GM19467 (cell line): Measurements from ENCODE around the gene MDH2.
"Not testable (repeated sequence)": the region's sequence is repeated elsewhere in the genome, so short reads cannot be mapped to it uniquely, and the experiment has no call there.

Source experiments
- ATAC-seq: cut with Tn5 transposase; IDR thresholded peaks from one replicate; pipeline ENCODE4 v1.9.1; 2021; ENCODE audit warnings: mild to moderate bottlenecking, moderate library complexity; ENCODE audit not compliant: unreplicated experiment

The MDH2 gene

DNA sequence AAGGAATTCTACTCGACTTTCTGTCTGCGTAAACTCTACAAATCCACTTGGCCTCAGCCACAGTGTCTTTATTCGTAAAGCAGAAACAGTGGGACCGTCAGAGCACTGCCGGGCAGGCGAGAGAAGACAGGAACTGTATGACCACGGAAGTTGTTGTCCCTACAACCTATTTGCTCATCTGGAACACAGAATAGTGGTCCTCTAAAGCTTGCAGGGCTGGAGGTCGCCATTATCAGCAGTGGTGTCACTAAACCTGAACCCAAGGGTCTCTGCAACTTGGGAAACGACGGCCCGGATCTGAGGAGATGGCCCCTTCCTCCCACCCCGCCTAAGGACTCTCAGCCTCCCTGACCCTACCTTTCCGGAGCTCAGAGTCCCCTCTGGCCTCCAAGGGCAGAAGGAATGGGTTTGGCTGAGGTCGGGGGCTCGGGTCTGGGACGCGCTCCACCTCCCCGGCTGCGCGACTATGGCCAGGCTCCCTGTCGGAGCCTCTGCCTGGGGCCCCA, 548 bp upstream of the MDH2 start:
- no peak for ATAC-seq

- ATAC-seq: no peak
Measured at GRCh38 chr7:76048668-76048988, 722 bp downstream of the MDH2 start.

- ATAC-seq: no peak
Measured at GRCh38 chr7:76049295-76049694, 1.4 kb downstream of the MDH2 start.

DNA sequence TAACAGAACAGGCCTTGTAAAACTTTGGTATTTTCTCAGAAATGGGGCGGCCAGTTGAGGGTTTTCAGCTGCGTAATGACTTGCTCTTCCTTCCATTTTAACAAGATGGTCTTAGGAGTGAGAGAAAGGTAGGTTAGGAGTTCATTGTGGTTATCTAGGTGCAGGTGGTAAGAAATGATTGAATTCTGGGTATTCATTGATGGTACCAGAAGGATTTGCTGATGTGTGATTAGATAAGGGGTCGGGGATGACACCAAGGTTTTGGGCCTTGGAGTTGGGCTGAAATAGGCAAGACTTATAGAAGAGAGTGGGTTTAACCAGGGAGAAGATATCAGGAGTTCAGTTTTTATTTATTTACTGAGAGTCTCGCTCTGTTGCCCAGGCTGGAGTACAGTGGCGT, 2.6 kb downstream of the MDH2 start:
- no peak for ATAC-seq

- ATAC-seq: no peak
Measured at GRCh38 chr7:76051840-76052239, 3.9 kb downstream of the MDH2 start.

DNA sequence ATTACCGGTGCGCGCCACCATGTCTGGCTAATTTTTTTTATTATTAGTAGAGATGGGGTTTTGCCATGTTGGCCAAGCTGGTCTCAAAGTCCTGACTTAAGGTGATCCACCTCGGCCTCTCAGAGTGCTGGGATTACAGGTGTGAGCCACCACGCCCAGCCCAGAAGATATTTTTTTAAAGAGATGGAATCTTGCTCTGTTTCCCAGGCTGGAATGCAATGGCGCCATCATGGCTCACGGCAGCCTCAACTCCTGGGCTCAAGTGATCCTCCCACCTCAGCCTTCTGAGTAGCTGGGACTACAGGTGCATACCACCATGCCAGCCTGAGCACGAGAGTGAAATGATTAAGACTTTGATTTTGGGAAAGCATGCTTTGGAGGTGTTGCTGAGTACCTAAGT, 4.8 kb downstream of the MDH2 start:
- not testable (repeated sequence) for ATAC-seq

GRCh38 chr7:76053461-76053860, 5.6 kb downstream of the MDH2 start:
- no peak for ATAC-seq

DNA sequence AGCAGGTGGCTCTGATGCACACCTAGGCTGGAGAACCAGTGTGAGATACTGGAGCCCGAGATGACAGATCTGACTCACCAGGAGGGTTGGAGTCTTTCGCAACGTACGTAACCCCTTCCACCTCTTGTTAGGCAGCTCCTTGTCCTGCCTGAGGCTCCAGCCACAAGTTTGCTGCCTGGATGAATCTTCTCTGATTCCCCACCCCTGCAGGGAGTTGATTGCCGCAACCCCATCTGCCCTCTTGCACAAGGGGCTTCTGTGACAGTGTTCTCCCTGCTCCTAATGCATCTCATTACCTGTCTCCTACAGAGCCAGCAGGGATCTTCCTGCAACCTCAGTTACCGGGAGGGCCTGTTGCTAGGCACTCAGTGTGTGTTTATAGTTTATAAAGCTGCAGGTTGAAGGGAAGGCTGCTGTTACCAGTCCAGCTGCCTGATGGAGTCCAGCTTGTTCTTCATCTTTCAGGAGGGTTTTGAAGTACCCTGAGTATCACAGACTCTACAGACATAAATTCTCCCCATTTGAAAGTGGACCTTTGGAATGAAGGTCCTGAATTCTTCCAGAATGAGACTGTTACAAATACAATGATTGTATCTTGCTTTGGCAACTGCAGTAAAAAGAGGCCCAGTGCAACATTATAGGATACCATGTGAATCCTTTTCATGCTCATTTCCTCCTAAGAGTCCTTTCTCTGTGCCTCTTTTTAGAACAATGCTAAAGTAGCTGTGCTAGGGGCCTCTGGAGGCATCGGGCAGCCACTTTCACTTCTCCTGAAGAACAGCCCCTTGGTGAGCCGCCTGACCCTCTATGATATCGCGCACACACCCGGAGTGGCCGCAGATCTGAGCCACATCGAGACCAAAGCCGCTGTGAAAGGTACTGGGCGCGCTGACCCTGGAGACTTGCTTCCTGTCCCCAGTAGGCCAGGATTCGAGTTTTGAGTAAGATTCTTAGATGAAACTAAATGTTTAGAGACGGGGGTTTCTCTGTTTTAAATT, 6.5 kb downstream of the MDH2 start:
- no peak for ATAC-seq

DNA sequence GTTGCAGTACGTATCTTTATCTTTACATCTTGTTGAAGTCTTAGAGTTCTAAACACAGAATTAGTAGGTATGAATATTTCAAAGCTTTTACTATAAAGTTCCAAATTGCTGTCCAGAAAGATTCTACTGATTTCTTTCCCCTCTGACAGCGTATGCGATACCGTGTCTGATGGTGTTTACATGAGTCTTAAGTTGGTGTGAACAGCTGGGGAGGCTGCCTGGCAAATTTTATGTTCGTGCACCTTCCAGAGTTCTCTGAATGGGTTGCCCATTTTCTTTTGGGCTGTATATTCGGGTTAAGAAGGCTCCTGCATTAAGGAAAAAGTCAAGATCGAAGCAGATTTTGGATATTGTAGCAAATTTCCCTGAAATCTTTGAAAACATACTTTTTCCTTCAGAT, 8.3 kb downstream of the MDH2 start:
- ATAC-seq: no peak

- ATAC-seq: no peak
Measured at GRCh38 chr7:76057103-76057812, 9.4 kb downstream of the MDH2 start.

- ATAC-seq: no peak
Measured at GRCh38 chr7:76057813-76058145, 9.9 kb downstream of the MDH2 start.

DNA sequence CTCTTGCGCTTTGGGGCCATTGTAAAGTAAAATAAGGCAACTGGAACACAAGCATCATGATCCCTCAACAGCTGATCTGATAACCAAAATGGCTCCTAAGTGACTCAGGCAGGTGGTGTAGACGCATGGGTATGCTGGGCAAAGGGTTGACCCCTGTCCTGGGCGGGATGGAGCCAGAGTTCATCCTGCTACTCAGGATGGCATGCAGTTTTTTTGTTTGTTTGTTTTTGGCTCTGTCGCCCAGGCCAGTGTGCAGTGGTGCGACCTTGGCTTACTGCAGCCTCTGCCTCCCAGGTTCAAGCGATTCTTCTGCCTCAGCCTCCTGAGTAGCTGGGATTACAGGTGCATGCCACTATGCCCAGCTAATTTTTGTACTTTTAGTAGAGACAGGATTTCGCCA, 10.8 kb downstream of the MDH2 start:
- not testable (repeated sequence) for ATAC-seq

- ATAC-seq: no peak
Measured at GRCh38 chr7:76060842-76061241, 12.9 kb downstream of the MDH2 start.

GRCh38 chr7:76062254-76062653, 14.3 kb downstream of the MDH2 start:
- no peak for ATAC-seq

DNA sequence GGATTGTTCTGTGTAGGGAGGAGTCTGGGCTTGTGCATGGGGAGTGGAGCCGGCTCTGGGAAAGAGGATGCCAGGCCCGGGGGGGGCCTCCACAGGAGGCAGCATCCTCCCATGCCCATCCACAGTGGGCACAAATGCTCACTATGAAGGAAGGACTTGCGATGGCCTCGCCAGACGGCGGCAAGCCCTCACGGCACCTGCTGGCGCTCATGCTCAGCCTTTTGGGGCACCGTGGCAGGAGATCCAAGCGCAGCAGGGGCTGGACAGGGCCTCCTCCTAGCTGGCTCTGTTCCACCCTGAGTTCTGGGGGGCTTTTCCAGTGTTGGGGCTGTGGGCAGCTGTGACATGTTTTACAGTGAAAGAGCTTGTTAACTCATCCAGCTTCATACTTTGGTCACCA, 15.2 kb downstream of the MDH2 start:
- ATAC-seq: no peak

- ATAC-seq: no peak
Measured at GRCh38 chr7:76063525-76063924, 15.6 kb downstream of the MDH2 start.

DNA sequence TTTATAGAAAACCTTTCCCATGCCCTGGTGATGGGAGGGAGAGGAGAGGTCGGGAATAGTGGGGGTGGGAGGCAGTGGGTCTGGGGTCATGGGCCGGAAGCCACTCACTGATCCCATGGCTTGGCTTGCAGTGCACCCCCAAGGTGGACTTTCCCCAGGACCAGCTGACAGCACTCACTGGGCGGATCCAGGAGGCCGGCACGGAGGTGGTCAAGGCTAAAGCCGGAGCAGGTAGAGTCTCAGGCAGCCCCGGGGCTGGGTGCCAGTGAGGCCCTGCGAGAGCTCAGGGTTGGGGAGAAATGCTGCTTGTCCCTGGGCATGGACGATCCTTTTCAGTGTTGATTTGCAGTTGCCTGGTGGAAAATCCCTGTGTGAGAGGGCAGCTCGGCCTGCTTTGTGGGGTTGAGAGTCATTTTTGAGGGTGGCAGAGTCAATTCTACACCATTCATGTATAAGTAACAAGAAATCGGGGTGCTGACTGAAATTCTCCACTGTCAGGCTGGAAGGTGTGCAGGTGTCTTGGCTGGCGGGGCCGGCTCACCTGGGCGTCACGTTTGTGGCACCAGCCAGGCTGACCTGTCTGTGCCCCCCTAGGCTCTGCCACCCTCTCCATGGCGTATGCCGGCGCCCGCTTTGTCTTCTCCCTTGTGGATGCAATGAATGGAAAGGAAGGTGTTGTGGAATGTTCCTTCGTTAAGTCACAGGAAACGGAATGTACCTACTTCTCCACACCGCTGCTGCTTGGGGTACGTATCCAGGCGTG, 16.5 kb downstream of the MDH2 start:
- ATAC-seq: no peak

DNA sequence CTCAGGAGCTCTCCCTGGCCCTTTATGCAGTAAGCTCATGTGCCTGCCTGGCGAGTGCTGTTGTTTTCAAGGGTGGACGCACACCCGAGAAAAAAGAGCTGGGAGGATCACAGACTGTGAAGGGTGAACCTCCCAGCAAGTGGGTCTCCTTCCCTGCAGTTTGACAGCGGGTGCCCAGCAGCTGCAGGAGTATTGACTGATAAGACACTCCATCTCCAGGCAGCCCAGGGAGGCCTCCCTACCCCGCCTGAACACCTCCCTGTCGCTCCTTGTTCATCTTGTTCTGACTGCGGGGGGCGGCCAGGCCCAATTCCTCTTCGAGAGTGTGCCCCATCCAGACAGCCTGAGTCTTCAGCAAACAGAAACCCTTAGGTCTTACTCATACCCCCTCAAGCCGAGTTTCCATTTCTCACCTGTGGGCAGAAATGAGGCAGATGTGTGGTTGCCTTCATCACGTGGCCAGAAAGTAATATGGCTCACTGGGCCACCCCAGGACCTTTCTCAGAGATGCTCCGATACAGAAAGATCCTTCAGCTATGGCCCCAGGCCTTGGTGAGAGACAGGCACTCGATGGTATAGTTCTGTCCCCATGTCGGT, 17.2 kb downstream of the MDH2 start:
- no peak for ATAC-seq

DNA sequence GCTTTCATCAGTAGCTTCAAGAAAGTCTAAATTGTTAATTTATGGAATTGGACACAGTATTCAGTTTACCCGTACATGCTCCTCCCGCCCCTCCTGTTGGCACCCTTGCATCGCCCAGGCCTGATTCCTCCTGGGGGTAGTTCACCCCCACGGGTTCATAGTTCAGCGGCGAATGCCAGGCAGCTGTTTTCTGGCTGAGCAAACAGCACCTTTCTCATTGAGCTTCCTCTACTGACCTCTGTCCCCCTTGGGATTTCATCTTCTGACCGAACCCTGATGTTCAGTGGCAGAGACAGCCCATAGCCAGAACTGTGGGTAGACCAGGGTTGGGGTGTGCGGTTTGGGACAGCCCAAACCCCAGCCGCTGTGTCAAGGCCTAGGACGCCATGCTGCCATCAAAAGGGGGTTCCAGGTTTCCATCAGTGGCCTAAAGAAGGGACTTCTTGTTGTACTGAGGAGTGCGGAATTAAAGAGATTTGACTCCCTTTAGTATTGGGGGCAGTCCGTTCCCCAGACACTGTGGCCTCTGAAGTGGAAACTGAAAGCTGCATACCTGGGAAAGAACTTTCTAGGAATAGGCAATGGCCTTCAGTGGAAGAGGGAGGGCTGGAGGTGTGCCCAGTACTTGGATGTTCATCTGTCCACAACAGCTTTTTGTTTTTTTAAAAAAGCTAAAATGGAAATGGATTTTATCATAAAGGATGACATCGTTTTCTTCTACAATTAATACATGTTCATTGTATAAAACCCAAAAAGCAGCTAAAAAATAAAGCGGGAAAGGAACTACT, 19.0 kb downstream of the MDH2 start:
- no peak for ATAC-seq

DNA sequence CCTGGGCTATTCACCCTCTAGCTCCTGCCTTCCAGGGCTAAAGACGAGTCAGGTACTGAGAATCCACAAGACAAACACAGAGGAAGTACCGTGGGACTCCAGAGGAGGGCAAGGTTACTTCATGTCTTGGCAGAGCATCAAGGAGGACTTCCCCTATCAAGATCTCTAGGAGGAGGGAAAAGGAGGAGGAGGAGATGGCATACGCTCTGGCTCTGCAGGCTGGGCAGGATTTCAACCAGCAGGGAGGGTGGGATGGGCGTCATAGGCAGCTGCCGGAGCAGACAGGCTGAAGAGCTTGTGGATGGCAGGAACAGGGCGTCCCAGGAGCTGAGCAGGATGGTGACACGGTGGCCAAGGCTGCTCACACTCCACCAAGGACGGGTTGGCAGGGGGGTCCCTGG, 21.3 kb downstream of the MDH2 start:
- ATAC-seq: no peak
